Glutamatergic neuron (in vitro differentiated cells): ENCODE measurements around the gene SEBOX. TPM values are rescaled to one million over a fixed set of nuclear protein-coding genes. Genes with fewer than 3 reads are reported as not detected.

Source experiments
- DNase-seq: peaks from one replicate; pipeline ENCODE4 v3.0.0; 2022
- H3K27ac Mint-ChIP-seq: one replicate; pipeline ENCODE4 v1.8.0; 2020; ENCODE audit warnings: mild to moderate bottlenecking, mixed read lengths, inconsistent platforms; ENCODE audit not compliant: unreplicated experiment
- H3K27me3 Mint-ChIP-seq: one replicate; pipeline ENCODE4 v1.8.0; 2020; ENCODE audit warnings: mild to moderate bottlenecking, moderate library complexity, mixed read lengths, inconsistent platforms; ENCODE audit not compliant: unreplicated experiment
- H3K36me3 Mint-ChIP-seq: one replicate; pipeline ENCODE4 v1.8.0; 2020; ENCODE audit warnings: mild to moderate bottlenecking, mixed read lengths, inconsistent platforms; ENCODE audit not compliant: unreplicated experiment
- H3K4me1 Mint-ChIP-seq: one replicate; pipeline ENCODE4 v1.8.0; 2020; ENCODE audit warnings: mild to moderate bottlenecking, low read depth, mixed read lengths, inconsistent platforms; ENCODE audit not compliant: unreplicated experiment
- H3K4me3 Mint-ChIP-seq: one replicate; pipeline ENCODE4 v1.8.0; 2020; ENCODE audit warnings: mild to moderate bottlenecking, mixed read lengths, inconsistent platforms; ENCODE audit not compliant: unreplicated experiment
- H3K9me3 Mint-ChIP-seq: one replicate; pipeline ENCODE4 v1.8.0; 2020; ENCODE audit warnings: mild to moderate bottlenecking, moderate library complexity, mixed read lengths, inconsistent platforms; ENCODE audit not compliant: unreplicated experiment
- total RNA-seq: library from RNA; stranded (reverse); fragmentation: NEBNext Ultra II Directional; extraction: Animal tissue kit (Norgen Biotek cat#: 25700); gene quantifications from one replicate; pipeline ENCODE4 v1.2.1, GENCODE V29; 2021; ENCODE audit not compliant: unreplicated experiment
- TF ChIP-seq, protein P1 (sequence below): fragments of 200-600 bp; sonication (generic); IDR thresholded peaks from one replicate; pipeline ENCODE4 v1.5.0; 2021; ENCODE audit not compliant: partially characterized antibody, unreplicated experiment

Gene SEBOX
- total RNA-seq, 1 donor from 2014 or later, result not detected

- H3K27me3 Mint-ChIP-seq, result peaks cover 18% of the 10 kb centered on the region
- TF ChIP-seq, protein P1, sequence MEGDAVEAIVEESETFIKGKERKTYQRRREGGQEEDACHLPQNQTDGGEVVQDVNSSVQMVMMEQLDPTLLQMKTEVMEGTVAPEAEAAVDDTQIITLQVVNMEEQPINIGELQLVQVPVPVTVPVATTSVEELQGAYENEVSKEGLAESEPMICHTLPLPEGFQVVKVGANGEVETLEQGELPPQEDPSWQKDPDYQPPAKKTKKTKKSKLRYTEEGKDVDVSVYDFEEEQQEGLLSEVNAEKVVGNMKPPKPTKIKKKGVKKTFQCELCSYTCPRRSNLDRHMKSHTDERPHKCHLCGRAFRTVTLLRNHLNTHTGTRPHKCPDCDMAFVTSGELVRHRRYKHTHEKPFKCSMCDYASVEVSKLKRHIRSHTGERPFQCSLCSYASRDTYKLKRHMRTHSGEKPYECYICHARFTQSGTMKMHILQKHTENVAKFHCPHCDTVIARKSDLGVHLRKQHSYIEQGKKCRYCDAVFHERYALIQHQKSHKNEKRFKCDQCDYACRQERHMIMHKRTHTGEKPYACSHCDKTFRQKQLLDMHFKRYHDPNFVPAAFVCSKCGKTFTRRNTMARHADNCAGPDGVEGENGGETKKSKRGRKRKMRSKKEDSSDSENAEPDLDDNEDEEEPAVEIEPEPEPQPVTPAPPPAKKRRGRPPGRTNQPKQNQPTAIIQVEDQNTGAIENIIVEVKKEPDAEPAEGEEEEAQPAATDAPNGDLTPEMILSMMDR, result no peak
- DNase-seq, result no peak
- H3K36me3 Mint-ChIP-seq, result peaks cover 4% of the 10 kb centered on the region
- H3K4me1 Mint-ChIP-seq, result peaks cover 17% of the 10 kb centered on the region
- H3K27ac Mint-ChIP-seq, result no peak overlapping the region
- peaks cover 16% of the 10 kb centered on the region for H3K9me3 Mint-ChIP-seq
- no peak overlapping the region for H3K4me3 Mint-ChIP-seq
Measured at GRCh38 chr17:28368915-28369683, 4.1 kb upstream of the SEBOX start.

- peaks cover 13% of the 10 kb centered on the region for H3K4me1 Mint-ChIP-seq
- DNase-seq, result no peak
- peaks cover 14% of the 10 kb centered on the region for H3K9me3 Mint-ChIP-seq
- TF ChIP-seq, protein P1, result no peak
- H3K27me3 Mint-ChIP-seq, result peaks cover 18% of the 10 kb centered on the region
- H3K36me3 Mint-ChIP-seq, result peaks cover under 1% of the 10 kb centered on the region
- H3K27ac Mint-ChIP-seq, result no peak overlapping the region
- H3K4me3 Mint-ChIP-seq, result no peak overlapping the region
Measured at GRCh38 chr17:28368306-28368831, 3.4 kb upstream of the SEBOX start.

- peaks cover 10% of the 10 kb centered on the region for H3K4me1 Mint-ChIP-seq
- H3K4me3 Mint-ChIP-seq, result no peak overlapping the region
- peaks cover 11% of the 10 kb centered on the region for H3K9me3 Mint-ChIP-seq
- H3K27ac Mint-ChIP-seq, result no peak overlapping the region
- TF ChIP-seq, protein P1, result no peak
- peaks cover 16% of the 10 kb centered on the region for H3K27me3 Mint-ChIP-seq
- no peaks in the 10 kb centered on the region for H3K36me3 Mint-ChIP-seq
- no peak for DNase-seq
Measured at GRCh38 chr17:28367641-28368305, 2.8 kb upstream of the SEBOX start.

GRCh38 chr17:28366605-28367004 is 1.6 kb upstream of the SEBOX start:
- Mint-ChIP-seq H3K36me3 (no peaks in the 10 kb centered on the region), H3K4me3 (no peak overlapping the region), H3K9me3 (peaks cover 8% of the 10 kb centered on the region), H3K4me1 (peaks cover 10% of the 10 kb centered on the region), H3K27ac (no peak overlapping the region), H3K27me3 (peaks cover 14% of the 10 kb centered on the region)
- DNase-seq, result no peak
- TF ChIP-seq, protein P1, result no peak

GRCh38 chr17:28365487-28365886 is 488 bp upstream of the SEBOX start:
- TF ChIP-seq, protein P1, result no peak
- Mint-ChIP-seq H3K4me3 (no peak overlapping the region), H3K27ac (peak overlapping the region; percentile 59), H3K36me3 (no peaks in the 10 kb centered on the region), H3K27me3 (peaks cover 9% of the 10 kb centered on the region), H3K9me3 (peaks cover 2% of the 10 kb centered on the region), H3K4me1 (peaks cover 4% of the 10 kb centered on the region)
- DNase-seq, result no peak
